ENCODE results near the gene EVI5.
"Not testable (repeated sequence)": the region's sequence is repeated elsewhere in the genome, so short reads cannot be mapped to it uniquely, and the experiment has no call there.

The EVI5 gene

GRCh38 chr1:92791487-92792066 lies 6.7 kb upstream of the EVI5 start:
- DNase-seq (ENCODE audit: low read depth): no peak

DNA sequence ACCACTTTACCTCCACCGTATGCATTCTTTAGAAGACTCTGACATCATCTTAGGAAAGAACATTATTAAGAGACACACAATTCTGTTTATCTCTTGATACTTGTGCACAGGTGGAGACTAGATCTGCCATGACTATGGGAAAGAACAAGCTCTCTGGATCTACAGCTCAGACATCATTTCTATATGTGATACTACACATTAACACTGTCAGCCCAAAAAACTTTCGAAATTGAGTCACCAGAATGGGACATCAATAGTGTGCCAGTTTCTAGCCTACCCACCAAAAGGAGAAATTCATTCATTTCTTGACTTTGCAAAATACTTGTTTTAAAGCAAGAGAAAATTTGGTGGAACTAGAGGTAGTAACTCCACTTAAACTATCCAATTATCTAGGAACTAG lies 6.0 kb upstream of the EVI5 start:
- DNase-seq (ENCODE audit: low read depth): no peak

GRCh38 chr1:92790081-92790480 lies 5.2 kb upstream of the EVI5 start:
- DNase-seq (ENCODE audit: low read depth): no peak

DNA sequence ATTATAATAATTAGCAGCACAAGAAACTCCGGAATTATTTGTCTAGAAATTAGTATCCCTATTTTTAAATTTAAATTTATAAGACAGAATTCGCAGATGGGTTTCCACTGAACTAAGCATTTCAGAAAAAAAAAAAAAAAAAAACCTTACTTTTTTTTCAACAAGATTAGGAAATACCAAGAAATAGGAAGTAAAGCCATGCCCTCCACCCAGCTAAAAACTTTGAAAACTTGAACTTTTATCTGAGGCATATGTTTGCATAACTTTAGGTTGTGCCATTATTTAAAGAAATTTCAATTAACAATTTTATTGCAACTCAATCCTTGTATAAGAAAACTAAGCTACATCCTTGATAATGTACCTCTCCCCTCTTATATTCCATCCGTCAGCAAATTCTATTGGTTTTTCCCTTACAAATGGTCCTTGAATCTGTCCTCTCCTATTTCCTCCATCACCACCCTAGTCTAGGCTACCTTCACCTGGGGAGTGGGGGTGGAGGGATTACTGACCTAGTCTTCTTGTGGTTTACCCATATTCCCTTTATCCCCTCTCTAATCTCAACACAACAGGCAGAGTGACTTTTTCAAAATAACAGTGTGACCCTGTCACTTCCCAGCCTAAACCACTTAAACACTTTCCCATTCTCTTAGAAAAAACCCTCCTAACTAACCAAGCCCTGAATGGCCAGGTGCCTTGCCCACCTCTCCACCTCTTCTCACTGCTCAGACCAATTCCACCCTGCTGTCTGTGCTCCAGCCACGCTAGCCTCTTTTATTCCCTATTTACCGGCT lies 1.4 kb upstream of the EVI5 start:
- no peak for DNase-seq (ENCODE audit: low read depth)

DNA sequence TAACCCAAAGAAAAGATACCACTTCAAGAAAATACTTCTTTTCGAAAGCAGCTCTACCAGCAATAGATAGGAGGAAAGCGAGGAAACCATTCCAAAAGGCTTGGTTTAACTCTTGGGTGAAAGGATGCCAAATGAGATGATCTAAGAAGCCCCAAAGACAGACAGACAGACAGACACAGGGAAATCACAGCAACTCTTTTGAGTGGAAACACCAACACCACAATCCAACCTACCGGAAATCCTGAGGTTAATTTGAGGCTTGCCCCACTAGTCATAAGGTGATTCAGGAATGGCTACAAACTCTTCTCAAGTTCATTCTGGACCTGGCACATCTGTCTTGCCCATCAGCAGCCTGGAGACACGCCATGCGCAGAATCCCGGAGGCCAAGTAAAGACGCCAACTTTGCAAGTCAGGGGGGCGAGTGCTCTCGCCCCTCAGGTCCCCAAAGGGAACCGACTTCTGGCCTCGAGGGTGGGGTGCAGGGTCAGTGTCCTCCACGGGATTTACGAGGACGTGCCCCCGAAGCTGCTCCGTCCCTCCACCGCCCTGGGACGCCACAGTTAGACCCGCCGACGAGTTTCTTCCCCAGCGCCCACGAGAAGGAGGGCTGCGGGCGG lies 778 bp downstream of the EVI5 start:
- no peak for DNase-seq (ENCODE audit: low read depth)

- DNase-seq (ENCODE audit: low read depth): not testable (repeated sequence)
Observed at GRCh38 chr1:92783550-92783949, 1.4 kb downstream of the EVI5 start.

GRCh38 chr1:92778376-92778775 lies 6.5 kb downstream of the EVI5 start:
- no peak for DNase-seq (ENCODE audit: low read depth)

DNA sequence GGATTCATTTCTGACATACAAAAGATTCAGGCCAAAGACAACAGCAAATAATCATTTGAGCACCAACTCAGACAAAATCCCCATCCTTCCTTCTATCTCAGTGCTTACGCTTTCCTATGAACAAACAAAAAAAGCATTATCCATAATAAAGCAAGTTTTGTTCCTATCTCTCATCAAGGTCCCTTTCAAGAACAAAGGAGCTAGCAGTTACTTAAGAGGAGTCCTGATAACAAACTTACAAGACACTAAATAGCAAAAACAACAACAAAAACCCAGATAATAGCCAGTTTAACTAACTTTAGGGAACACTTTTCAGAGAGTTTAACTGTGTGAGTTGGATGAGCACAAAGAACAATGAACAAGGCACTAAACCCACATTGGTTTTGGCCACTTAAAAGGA lies 10.5 kb downstream of the EVI5 start:
- no peak for DNase-seq (ENCODE audit: low read depth)

DNA sequence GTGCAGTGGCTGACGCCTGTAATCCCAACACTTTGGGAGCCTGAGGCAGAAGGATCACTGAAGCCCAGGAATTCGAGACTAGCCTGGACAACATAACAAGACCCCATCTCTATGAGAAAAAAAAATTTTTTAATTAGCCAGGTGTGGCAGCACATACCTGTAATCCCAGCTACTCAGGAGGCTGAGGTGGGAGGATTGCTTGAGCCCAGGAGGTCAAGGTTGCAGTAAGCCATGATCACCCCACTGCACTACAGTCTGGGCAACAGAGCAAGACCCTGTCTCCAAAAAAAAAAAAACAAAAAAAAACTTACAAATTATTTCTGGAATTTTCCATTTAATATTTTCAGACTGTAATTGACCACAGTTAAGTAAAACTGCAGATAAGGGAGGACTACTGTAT lies 11.2 kb downstream of the EVI5 start:
- DNase-seq (ENCODE audit: low read depth): not testable (repeated sequence)

DNA sequence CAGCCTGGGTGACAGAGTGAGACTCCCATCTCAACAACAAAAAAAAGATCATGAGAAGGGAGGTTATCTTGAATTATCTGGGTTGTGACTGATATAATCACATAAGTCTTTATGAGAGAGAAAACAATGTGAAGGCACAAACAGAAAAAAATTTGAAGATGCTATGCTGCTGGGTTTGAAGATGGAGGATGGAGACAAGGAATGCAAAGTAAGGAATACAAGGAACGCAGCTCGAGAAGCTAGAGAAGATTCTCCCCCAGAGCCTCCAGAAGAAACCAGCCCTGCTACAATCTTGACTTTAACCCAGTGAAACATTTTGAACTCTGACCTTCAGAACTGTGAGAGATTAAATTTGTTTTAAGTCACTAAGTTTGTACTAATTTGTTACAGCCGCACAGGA lies 15.1 kb downstream of the EVI5 start:
- DNase-seq (ENCODE audit: low read depth): no peak

DNA sequence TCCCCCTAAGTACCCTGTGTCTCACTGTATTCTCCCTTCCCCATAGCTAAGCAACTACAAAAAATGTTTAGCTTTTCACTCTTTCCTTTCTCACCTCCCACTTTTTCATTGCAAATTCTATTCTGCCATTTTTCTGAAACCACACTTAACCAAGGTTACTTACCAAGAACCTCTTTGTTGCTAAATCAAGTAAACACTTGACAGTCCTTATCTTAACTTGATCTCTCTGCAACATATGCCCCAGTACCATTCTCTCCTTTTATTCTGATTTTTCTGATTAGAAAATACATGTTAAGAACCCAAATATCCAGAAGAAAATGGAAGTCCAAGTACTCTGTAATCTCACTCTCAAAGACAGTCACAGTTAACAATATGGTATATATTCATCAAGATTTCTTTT lies 16.0 kb downstream of the EVI5 start:
- no peak for DNase-seq (ENCODE audit: low read depth)

DNA sequence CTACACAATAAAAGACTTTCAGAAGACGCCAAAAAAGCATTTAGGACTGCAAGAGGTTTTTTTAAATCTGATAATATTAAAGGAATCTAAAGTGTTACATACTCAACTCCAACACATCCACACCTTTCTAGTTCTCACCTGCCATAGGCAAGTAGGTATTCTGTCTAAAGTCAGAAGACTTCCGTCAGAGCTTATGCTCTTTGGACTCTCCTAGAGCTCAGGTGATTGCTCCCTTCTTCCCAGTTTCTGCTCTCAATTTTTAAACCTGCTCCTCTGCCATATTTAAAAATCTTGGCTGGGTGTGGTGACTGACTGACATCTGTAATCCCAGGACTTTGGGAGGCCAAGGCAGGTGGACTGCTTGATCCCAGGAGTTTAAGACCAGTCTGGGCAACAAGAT lies 16.6 kb downstream of the EVI5 start:
- DNase-seq (ENCODE audit: low read depth): no peak

DNA sequence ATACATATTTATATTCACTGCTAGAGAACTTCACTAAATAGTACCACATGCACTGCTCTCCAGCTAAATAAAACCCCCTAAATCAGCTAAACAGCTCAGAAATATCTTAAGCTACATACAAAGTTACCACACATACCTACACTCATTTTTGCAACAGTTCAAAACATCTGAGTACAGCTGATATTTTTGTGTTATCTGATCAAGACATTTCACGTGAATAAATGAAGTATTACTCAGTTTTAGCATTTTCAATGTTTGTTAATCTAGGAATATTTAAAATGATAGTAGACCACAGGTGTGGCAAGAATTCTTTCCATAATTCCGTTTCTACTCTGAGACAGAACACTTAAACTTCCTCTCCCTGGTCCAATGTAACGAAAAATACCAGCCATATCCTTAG lies 20.8 kb downstream of the EVI5 start:
- DNase-seq (ENCODE audit: low read depth): no peak

- no peak for DNase-seq (ENCODE audit: low read depth)
Observed at GRCh38 chr1:92762355-92762754, 22.6 kb downstream of the EVI5 start.

GRCh38 chr1:92759361-92759760 lies 25.5 kb downstream of the EVI5 start:
- DNase-seq (ENCODE audit: low read depth): no peak

DNA sequence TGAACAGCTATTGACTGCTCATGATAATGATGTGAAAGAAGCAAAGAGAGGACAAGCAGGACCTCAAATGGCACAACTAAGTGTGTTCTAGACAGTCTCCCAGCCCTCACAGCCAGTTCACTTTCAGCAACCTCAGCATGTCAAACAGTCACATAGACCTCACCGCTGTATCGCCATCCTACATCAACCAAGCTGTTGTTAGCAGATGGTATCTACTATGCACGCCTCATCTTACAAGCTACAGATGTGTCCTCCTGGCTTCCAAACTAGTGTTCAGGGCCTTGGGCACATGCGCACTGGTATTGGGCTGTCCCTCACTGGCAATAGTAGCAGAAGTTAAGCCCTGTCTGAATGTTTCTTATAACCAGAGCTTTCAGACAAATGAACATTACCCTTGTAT lies 28.4 kb downstream of the EVI5 start:
- no peak for DNase-seq (ENCODE audit: low read depth)

DNA sequence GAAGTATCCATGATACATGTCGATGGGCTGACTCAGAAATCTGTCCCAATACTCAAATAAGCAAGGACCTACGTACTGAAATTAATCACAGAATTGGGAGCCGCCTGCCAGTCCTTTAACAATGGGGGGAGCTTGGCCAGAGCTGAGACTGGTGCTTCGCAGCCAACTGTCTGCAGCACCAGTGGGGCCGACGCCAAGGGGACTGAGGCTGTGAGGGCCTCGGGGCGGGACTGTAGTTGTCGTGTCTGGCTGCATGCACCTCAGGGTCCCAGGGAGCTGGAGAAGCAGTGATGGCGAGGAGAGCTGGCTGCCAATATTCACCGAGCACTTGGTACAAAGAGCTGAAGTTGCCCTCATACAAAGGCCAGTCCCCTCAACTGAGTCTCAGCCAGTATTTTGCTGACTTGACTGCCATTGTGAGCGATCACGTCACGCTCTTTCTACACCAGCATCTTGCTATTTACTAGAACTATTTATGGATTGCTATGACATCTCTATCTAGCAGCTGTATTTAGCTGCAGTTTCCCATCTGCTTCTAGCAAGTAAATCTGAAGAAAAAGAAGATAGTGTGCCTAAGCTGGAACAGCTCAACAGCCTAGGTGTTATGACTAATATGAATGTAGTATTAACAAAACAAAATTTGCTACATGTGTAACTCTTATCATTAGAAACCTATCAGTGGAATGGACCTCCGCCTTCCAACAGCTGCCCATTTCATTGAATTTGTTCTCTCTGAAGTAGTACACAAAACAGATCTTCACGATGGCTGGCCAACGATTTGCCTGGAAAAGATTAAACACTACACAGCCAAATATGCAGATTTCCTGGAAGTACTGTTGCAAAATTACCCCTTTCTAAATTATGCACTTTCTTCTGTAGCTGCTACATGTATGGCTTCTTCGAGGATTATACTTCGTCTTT lies 29.1 kb downstream of the EVI5 start:
- no peak for DNase-seq (ENCODE audit: low read depth)

DNA sequence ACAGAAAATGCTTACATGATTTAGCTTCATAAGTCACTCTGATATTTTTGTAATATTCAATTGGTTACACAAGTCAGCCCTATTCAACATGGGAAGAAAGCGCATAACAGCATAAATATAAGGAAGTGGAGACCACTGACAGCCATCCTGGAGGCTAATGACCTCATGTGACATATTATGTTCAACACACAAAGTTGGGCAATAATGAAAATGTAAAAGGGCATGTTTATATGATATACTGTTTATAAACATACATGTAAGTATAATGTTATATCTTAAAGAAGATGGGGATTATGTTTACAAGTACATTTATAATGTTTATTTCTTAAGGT lies 30.2 kb downstream of the EVI5 start:
- DNase-seq (ENCODE audit: low read depth): no peak

GRCh38 chr1:92754000-92754718 lies 30.7 kb downstream of the EVI5 start:
- no peak for DNase-seq (ENCODE audit: low read depth)

GRCh38 chr1:92752719-92753118 lies 32.2 kb downstream of the EVI5 start:
- DNase-seq (ENCODE audit: low read depth): no peak

- DNase-seq (ENCODE audit: low read depth): peak; percentile 18
Observed at GRCh38 chr1:92749024-92749634, 35.8 kb downstream of the EVI5 start.

DNA sequence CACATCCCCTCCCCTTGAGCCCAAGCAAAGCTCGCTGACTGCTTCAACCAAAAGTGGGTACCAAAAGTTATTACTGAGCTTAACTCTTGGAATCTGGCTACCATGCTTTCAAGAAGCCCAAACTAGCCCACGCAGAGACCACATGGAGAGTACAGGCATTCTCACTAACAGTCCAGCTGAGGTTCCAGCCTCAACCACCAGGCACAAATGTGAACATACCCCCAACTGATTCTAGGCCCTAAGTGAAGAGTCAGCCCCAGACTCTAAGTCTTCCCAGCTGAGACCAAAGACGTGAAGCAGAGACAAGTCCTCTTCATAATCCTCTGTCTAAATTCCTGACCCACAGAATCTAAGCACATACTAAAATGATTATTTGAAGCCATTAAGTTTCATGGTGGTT lies 36.8 kb downstream of the EVI5 start:
- no peak for DNase-seq (ENCODE audit: low read depth)
